CD14-positive monocyte (primary cell): ENCODE data around the gene CPN2. TPM values are rescaled to one million over a fixed set of nuclear protein-coding genes. Genes with fewer than 3 reads are reported as not detected.

ENCODE experiments used
- DNase-seq, 3 donors: peaks; one replicate each; pipeline ENCODE4 v3.0.0-alpha.2; 2011 to 2022
- H2AFZ ChIP-seq: 2 replicates; pipeline ENCODE4 v1.6.0; 2012; ENCODE audit warnings: mild to moderate bottlenecking, low read depth, low read length, inconsistent platforms; ENCODE audit not compliant: insufficient read depth, poor library complexity, severe bottlenecking
- H3K27ac ChIP-seq, 2 donors: 1 replicate in 1 of 2; 2 replicates in 1 of 2; pipeline ENCODE4 v1.5.1; 2012 to 2013; ENCODE audit warnings: low read length in 2 of 2, control low read depth in 1 of 2, inconsistent platforms in 1 of 2, low read depth in 1 of 2, mild to moderate bottlenecking in 1 of 2
- H3K27me3 ChIP-seq, 2 donors: one replicate each; pipeline versions ENCODE4 v1.6.0 to v1.6.1; 2011 to 2013; ENCODE audit warnings: low read length in 2 of 2; ENCODE audit not compliant: control insufficient read depth in 2 of 2, insufficient read depth in 2 of 2
- H3K36me3 ChIP-seq, 2 donors: replicated peaks in 1 of 2; 1 replicate in 1 of 2; 2 replicates in 1 of 2; pipeline versions ENCODE4 v1.5.1 to v1.6.1; 2012 to 2013; ENCODE audit warnings: low read length in 2 of 2, control low read depth in 1 of 2, inconsistent platforms in 1 of 2, mild to moderate bottlenecking in 1 of 2; ENCODE audit not compliant: insufficient read depth in 2 of 2, control insufficient read depth in 1 of 2
- H3K4me1 ChIP-seq, 2 donors: 1 replicate in 1 of 2; 2 replicates in 1 of 2; pipeline versions ENCODE4 v1.5.1 to v1.6.1; 2012 to 2013; ENCODE audit warnings: low read length in 2 of 2, control low read depth in 1 of 2, inconsistent platforms in 1 of 2, mild to moderate bottlenecking in 1 of 2, moderate library complexity in 1 of 2; ENCODE audit not compliant: insufficient read depth in 2 of 2, control insufficient read depth in 1 of 2
- H3K4me2 ChIP-seq: replicated peaks from 2 replicates; pipeline ENCODE3; 2012; ENCODE audit warnings: low read length, moderate library complexity, mild to moderate bottlenecking; ENCODE audit not compliant: poor library complexity, severe bottlenecking; ENCODE audit errors: extremely low read depth
- H3K4me3 ChIP-seq, 3 experiments: fragments of 200-600 bp in 1 of 3; sonication (generic) in 1 of 3; replicated peaks in 1 of 3; 1 replicate in 2 of 3; 2 replicates in 1 of 3; pipeline ENCODE4 v1.5.1; 2011 to 2013; ENCODE audit warnings: low read length in 3 of 3, mild to moderate bottlenecking in 3 of 3, control low read depth in 2 of 3, low read depth in 2 of 3, inconsistent platforms in 1 of 3, moderate library complexity in 1 of 3
- H3K79me2 ChIP-seq: 2 replicates; pipeline ENCODE4 v1.6.0; 2012; ENCODE audit warnings: mild to moderate bottlenecking, control low read depth, inconsistent platforms, low read length, moderate library complexity; ENCODE audit not compliant: insufficient read depth
- H3K9ac ChIP-seq: 2 replicates; pipeline ENCODE4 v1.6.0; 2017; ENCODE audit warnings: low read length, mild to moderate bottlenecking; ENCODE audit not compliant: insufficient read depth, poor library complexity, severe bottlenecking
- H3K9me3 ChIP-seq, 2 donors: replicated peaks in 1 of 2; 1 replicate in 1 of 2; 2 replicates in 1 of 2; pipeline versions ENCODE4 v1.5.1 to v1.6.1; 2012 to 2013; ENCODE audit warnings: low read length in 2 of 2, control low read depth in 1 of 2; ENCODE audit not compliant: control insufficient read depth in 1 of 2, insufficient read depth in 1 of 2
- H4K20me1 ChIP-seq: 2 replicates; pipeline ENCODE4 v1.6.0; 2012; ENCODE audit warnings: mild to moderate bottlenecking, low read length, control low read depth, moderate library complexity; ENCODE audit not compliant: insufficient read depth
- H3K27ac Mint-ChIP-seq, 7 donors: one replicate each; pipeline ENCODE4 v1.8.0; 2020; ENCODE audit warnings: mild to moderate bottlenecking in 7 of 7, mixed read lengths in 7 of 7, moderate library complexity in 6 of 7, inconsistent platforms in 2 of 7
- H3K27me3 Mint-ChIP-seq, 3 donors: one replicate each; pipeline ENCODE4 v1.8.0; 2021 to 2022; ENCODE audit warnings: low read depth in 3 of 3, mild to moderate bottlenecking in 3 of 3, mixed read lengths in 3 of 3, moderate library complexity in 3 of 3, inconsistent platforms in 1 of 3
- H3K36me3 Mint-ChIP-seq, 2 donors: one replicate each; pipeline ENCODE4 v1.8.0; 2020; ENCODE audit warnings: mixed read lengths in 2 of 2, inconsistent platforms in 1 of 2, mild to moderate bottlenecking in 1 of 2
- H3K4me1 Mint-ChIP-seq: one replicate; pipeline ENCODE4 v1.8.0; 2020; ENCODE audit warnings: mild to moderate bottlenecking, mixed read lengths
- H3K4me3 Mint-ChIP-seq, 2 donors: one replicate each; pipeline ENCODE4 v1.8.0; 2020; ENCODE audit warnings: mild to moderate bottlenecking in 2 of 2, mixed read lengths in 2 of 2, moderate library complexity in 1 of 2
- H3K9me3 Mint-ChIP-seq, 7 donors: one replicate each; pipeline ENCODE4 v1.8.0; 2020 to 2022; ENCODE audit warnings: mixed read lengths in 7 of 7, mild to moderate bottlenecking in 6 of 7, moderate library complexity in 6 of 7, inconsistent platforms in 2 of 7
- WGBS: methylation state at CpG from one replicate; pipeline ENCODE4 v1.1.5; 2013; ENCODE audit warnings: missing lambda C conversion rate; ENCODE audit not compliant: insufficient coverage; 5-methylcytosine and 5-hydroxymethylcytosine counted together
- intact Hi-C, 2 donors: fragments of 100-400 bp; cut with micrococcal nuclease; formaldehyde crosslinking; loops; one replicate each; pipeline versions ENCODE4 v1.15.0 to v1.15.1; 2023
- polyA plus RNA-seq, 3 donors: library from polyadenylated mRNA; depleted of rRNA in 1 of 3; unstranded in 2 of 3; stranded (reverse) in 1 of 3; fragments of 300-500 nt in 2 of 3; fragments of >200 nt in 1 of 3; fragmentation: Illumina TruSeq in 2 of 3; gene quantifications; 1 replicate in 2 of 3; 2 replicates in 1 of 3; pipeline ENCODE4 v1.2.3, GENCODE V29; 2012 to 2021
- TF ChIP-seq, protein P1 (sequence below): fragments of 200-600 bp; IDR thresholded peaks from one replicate; pipeline ENCODE4 v1.8.0; 2022; ENCODE audit warnings: antibody characterized with exemption, mild to moderate bottlenecking

CPN2 gene
- polyA plus RNA-seq, 3 donors: not detected

DNA sequence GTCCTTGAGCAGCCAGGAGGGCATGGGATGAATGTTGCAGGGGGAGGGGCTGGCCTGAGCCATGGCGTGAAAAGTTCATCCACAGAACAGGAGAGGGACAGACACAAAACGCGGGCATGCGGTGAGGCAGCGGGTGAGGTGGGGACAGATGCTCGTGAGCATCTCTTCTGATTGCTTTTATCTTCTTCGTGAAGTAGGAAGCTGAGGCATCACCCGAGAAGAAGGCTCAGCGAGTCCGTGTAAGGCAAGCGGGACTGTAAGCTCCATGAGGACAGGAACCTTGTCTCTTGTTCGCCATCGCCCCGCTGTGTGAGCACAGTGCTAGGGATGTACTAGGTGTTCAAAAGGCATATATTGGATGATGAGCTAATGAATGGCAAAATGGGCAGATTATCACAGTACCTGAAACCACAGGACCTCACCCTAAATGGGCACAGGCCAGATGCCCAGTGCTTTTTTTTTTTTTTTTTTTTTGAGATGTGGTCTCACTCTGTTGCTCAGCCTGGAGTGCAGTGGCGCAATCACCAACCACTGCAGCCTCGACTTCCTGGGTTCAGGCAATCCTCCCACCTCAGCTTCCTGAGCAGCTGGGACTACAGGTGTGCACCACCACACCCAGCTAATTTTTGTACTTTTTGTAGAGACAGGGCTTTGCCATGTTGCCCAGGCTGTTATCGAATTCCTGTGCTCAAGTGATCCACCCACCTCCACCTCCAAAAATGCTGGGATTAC, 46.8 kb downstream of the CPN2 start:
- peaks cover 29 to 38% (median 32%) of the 10 kb centered on the region in 3 donors for H3K27me3 Mint-ChIP-seq
- no peak overlapping the region for H3K4me3 ChIP-seq
- DNase-seq: no peak
- H3K4me3 Mint-ChIP-seq: peak overlapping the region in 1 of 2 donors; percentile 27
- H3K36me3 ChIP-seq: no peaks in the 10 kb centered on the region
- intact Hi-C loops: no loop called here
- peaks cover 9 to 33% of the 10 kb centered on the region in 2 donors for H3K27me3 ChIP-seq
- no peaks in the 10 kb centered on the region for H4K20me1 ChIP-seq
- 96% methylated on average over 14 of the region's 17 CpGs for WGBS
- no peak overlapping the region for H2AFZ ChIP-seq
- no peak overlapping the region for H3K27ac ChIP-seq
- H3K4me1 Mint-ChIP-seq: peaks cover 16% of the 10 kb centered on the region
- no peak overlapping the region for H3K27ac Mint-ChIP-seq
- TF ChIP-seq, protein P1, sequence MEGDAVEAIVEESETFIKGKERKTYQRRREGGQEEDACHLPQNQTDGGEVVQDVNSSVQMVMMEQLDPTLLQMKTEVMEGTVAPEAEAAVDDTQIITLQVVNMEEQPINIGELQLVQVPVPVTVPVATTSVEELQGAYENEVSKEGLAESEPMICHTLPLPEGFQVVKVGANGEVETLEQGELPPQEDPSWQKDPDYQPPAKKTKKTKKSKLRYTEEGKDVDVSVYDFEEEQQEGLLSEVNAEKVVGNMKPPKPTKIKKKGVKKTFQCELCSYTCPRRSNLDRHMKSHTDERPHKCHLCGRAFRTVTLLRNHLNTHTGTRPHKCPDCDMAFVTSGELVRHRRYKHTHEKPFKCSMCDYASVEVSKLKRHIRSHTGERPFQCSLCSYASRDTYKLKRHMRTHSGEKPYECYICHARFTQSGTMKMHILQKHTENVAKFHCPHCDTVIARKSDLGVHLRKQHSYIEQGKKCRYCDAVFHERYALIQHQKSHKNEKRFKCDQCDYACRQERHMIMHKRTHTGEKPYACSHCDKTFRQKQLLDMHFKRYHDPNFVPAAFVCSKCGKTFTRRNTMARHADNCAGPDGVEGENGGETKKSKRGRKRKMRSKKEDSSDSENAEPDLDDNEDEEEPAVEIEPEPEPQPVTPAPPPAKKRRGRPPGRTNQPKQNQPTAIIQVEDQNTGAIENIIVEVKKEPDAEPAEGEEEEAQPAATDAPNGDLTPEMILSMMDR: no peak
- H3K4me2 ChIP-seq: no peak overlapping the region
- H3K4me1 ChIP-seq: no peaks in the 10 kb centered on the region
- no peaks in the 10 kb centered on the region for H3K9me3 Mint-ChIP-seq
- no peak overlapping the region for H3K9ac ChIP-seq
- H3K9me3 ChIP-seq: no peaks in the 10 kb centered on the region
- H3K79me2 ChIP-seq: no peaks in the 10 kb centered on the region
- H3K36me3 Mint-ChIP-seq: no peaks in the 10 kb centered on the region

DNA sequence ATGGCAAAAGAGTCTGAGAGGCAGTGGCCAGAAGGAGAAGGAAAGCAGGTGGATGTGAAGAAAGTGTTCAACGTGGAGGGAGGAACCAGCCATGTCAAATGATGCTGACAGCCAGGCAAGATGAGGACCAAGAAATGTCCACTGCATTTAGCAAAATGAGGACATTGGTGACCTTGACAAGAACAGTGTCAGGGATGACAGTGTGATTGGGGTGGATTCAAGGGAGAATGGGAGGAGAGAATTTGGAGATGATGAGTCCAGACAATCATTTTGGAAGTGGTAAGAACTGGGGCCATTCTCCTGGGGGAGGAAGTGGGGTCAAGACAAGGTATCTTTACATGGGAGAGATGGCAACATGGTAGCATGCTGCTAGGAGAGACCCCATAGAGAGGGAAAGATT, 47.4 kb downstream of the CPN2 start:
- peaks cover 16% of the 10 kb centered on the region for H3K4me1 Mint-ChIP-seq
- no peaks in the 10 kb centered on the region for H3K79me2 ChIP-seq
- H3K9me3 Mint-ChIP-seq: no peaks in the 10 kb centered on the region
- H3K4me2 ChIP-seq: no peak overlapping the region
- intact Hi-C loops: no loop called here
- no peak overlapping the region for H3K27ac Mint-ChIP-seq
- no peaks in the 10 kb centered on the region for H3K4me1 ChIP-seq
- WGBS: 100% methylated on average over 1 of the region's 1 CpG
- no peaks in the 10 kb centered on the region for H3K36me3 Mint-ChIP-seq
- DNase-seq: no peak
- H3K27me3 ChIP-seq: peaks cover 9 to 35% of the 10 kb centered on the region in 2 donors
- no peaks in the 10 kb centered on the region for H4K20me1 ChIP-seq
- H3K9me3 ChIP-seq: no peaks in the 10 kb centered on the region
- H3K4me3 Mint-ChIP-seq: no peak overlapping the region
- H3K27ac ChIP-seq: no peak overlapping the region
- H3K4me3 ChIP-seq: no peak overlapping the region
- TF ChIP-seq, protein P1: no peak
- no peak overlapping the region for H3K9ac ChIP-seq
- no peak overlapping the region for H2AFZ ChIP-seq
- H3K36me3 ChIP-seq: no peaks in the 10 kb centered on the region
- peaks cover 29 to 38% (median 32%) of the 10 kb centered on the region in 3 donors for H3K27me3 Mint-ChIP-seq
